ENCODE data around the gene PC.

GRCh38 chr11:66915046-66915832 is 42.9 kb downstream of the PC start:
- TF ChIP-seq CTCF (IDR thresholded peaks at IDR 0.05) (no peak), POLR2A (IDR thresholded peaks at IDR 0.05) (no peak)
